Stimulated activated CD4-positive, alpha-beta T cell treated with anti-CD3 and anti-CD28 coated beads, Interleukin-1b, Interleukin-23, amount 100 ng/mL, for 48 hours (primary cell): ENCODE data around the gene ANKH.
"Not testable (repeated sequence)": the region's sequence is repeated elsewhere in the genome, so short reads cannot be mapped to it uniquely, and the experiment has no call there.

Experiments
- DNase-seq: peaks from one replicate; pipeline ENCODE4 v3.0.0-alpha.2; 2020

The ANKH gene

DNA sequence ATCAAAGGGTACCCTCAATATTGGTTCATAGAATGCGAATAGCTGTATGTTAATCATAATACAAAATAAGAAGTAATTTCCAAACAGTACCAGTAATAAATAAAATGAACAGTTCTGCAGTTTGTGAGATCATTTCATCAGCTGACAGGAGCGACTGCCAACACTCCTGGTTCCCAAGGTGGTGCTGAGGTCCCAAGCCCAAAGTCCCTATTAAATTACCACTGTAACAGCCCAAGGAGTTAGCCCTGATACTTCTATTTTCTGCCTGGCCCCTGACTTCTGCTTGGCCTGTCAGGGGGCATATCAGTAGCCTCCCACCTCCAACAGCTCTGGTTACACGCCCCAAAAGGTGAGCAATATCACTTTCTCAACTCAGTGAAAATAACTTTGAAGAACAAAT is 47.1 kb downstream of the ANKH start:
- DNase-seq: no peak

DNA sequence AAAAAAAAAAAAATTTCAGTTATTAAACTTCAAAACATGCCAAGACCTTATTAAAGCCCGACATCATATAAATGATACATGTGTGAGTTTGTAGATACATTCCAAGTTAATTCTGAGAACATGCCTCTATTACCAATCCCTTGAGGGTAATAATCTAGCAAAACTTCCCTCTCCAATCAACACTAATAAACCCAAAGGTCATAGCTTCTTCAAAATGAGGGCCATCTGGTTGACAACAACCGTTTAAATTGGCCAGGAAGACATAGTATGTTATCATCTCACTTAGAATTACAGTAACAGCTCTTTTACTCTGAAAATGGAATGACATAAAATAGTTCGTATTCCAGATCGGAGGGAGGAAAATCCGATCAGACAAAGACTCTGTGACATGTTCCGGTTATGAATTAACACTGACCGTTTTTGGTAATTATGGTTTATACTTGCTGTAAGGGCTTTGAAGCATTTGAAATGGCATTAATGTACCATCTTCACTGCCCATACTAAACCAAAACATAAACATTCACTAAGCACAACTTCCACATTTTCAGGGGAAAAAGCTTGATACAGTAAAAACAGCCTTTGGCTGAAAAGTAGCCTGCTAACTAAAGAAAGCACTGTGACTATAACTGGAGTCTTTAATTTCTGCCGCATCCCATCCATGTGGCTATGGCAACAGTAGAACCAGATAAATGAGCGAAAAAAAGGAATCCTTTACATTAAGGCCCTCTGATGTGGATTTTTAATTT is 50.3 kb downstream of the ANKH start:
- no peak for DNase-seq

GRCh38 chr5:14818931-14819790 is 52.4 kb downstream of the ANKH start:
- no peak for DNase-seq

- DNase-seq: not testable (repeated sequence)
These were observed 53.8 kb downstream of the ANKH start for GRCh38 chr5:14817762-14818136.

DNA sequence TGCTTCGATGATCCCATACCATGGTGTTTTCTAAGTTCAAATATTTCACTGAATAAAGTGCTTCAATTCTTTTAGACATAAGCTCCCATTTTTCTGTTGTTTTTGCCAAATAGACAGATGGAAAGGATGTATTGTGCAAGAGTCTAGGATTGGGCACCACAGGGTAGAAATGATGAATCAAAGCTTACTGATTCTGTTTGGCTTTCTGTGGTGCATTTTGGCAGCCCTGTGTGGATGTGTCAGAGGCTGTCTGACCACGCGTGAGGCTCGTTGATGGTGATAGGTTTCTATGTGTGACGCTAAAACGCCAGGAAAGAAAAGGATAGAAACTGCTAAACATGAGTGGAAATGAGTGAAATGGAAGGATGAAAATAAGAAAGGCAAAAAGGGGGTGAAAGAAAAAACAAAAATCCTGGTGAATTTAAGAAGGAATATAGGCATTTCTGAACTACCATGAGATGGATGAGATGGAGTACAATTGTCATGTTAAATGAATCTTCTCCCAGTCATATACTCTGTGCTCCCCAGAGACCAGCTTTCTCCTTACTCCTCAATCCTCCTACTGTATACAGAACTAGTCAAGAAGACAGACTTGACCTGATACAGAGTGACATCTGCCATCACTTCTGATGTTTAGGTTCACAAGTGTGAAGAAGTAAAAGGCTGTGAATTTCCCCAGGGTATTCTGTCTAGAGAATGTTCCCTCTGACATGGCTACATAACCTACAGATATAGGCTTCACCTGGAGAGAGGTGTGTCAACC is 54.4 kb downstream of the ANKH start:
- peak; percentile 77 for DNase-seq

GRCh38 chr5:14816374-14816998 is 55.1 kb downstream of the ANKH start:
- no peak for DNase-seq

GRCh38 chr5:14813747-14814146 is 57.8 kb downstream of the ANKH start:
- DNase-seq: no peak

DNA sequence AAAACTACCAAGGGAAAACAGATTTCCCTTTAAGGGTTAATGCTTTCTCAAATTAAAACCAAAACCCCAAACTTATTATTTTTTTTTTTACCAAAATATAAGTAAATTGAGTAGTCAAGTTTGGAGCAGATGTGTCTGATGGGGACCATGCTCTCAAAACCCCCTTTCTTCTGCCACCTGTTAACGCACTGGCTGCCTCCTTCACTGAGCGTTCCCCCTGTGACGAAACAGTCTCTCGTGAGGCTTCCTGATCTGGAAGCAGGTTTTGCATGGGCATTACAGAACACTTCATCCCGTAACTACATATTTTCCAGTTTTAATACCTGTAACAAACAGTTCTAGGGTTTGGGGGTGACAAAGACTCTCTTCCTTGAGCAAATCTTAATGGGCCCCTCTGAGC is 59.4 kb downstream of the ANKH start:
- DNase-seq: no peak

DNA sequence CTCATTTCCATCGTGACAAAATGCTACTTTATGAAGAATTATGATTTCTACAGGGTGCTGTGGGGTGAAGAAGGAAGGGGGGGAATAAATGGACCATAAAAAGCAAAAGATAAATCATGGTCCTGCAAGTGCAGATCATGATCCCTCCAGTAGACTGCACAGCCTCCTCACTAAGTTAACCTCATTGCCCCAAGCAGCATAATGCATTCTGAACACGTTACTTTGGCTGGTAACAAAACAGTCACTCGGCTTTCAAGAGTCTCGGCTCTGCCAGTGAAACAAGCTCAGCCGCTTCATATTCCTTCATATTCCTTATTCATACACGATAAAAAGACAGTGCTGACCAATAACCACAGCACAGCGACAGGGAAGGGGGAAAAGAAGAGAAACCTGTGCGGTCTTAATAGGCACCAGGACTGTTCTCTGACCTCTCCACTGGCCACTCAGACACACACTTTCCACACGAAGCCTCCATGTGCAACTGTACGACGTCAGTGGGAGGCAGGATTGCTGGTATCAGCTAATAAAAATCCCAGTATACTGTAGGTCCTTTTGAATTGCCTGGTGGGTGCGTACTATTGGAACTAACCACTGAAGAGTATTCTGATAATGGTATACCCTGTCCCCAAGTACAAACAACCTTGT is 60.5 kb downstream of the ANKH start:
- DNase-seq: no peak

- DNase-seq: no peak
These were observed 61.3 kb downstream of the ANKH start for GRCh38 chr5:14810282-14810681.

DNA sequence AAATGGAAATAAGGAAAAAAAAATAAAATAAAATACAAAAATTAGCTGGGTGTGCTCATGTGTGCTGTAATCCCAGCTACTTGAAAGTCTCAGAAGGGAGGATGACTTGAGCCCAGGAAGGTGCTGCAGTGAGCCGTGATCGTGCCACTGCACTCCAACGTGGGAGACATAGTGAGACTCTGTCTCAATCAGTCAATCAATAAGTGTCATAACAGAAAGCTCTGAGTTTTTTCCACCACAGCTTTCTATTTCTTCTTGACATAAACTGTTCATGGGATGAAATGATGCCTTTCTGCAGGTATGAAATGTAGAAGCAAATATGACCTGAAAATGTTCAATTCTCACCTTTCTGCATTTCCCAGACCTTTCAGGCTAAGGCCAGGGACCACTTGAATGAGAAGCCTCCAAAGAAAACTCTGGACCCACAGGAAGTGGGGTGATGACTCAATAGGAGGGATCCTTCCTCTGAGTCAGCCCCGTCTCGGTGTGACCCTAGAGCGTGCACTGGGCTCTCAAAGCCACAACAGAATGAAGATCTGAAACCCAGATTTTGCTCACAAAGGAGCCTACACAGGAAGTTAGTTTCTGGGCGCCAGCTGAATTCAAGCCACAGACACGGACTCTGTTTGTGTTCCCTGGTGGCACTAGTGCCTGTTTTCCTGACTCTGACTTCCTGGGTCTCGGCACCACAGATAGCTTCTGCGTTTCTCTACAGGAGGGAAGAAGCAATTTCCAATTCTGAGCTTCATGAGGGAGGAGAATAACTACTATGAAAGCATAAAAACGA is 62.0 kb downstream of the ANKH start:
- peak; percentile 84 for DNase-seq

GRCh38 chr5:14807471-14807870 is 64.1 kb downstream of the ANKH start:
- no peak for DNase-seq

- DNase-seq: no peak
These were observed 65.1 kb downstream of the ANKH start for GRCh38 chr5:14806456-14806855.

DNA sequence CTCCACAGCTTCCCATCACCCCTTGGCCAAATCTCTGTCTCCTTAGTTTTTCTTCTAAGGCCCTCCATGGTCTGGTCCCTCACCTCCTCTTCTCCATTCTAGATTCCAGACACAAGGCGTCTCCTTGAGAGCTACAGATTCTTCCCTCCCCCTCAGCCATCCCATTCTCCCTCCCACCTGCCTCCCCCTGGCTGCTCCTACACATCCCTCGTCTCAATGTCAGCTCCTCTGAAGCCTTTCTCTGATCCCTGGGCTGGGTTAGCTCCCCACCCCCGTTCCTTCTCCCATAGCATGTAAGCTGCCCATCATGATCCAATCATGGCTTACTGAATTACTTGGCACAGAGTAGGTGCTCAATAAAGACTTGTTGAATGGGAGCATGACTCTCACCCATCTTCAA is 69.0 kb downstream of the ANKH start:
- no peak for DNase-seq

DNA sequence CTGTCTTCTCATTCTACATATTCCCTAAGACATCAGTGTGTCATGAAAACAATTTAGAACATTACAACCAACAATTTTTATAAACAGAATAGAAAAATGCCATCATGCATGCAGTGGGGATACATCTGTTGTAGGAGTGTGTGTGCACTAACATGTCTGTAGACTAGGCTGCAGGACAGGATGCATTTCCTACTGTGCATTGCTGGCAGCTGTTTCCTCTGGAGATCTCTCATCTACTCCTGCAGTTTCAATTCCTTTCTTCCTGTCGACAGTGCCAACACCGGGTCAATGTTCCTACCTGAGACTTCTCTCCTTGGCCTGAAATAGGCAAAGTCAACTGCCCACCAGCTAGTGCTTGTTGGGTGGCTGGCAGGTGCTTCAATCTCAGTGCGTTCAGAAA is 69.8 kb downstream of the ANKH start:
- no peak for DNase-seq

- DNase-seq: not testable (repeated sequence)
These were observed 74.2 kb downstream of the ANKH start for GRCh38 chr5:14797385-14797784.

GRCh38 chr5:14794583-14795230 is 76.9 kb downstream of the ANKH start:
- DNase-seq: no peak

DNA sequence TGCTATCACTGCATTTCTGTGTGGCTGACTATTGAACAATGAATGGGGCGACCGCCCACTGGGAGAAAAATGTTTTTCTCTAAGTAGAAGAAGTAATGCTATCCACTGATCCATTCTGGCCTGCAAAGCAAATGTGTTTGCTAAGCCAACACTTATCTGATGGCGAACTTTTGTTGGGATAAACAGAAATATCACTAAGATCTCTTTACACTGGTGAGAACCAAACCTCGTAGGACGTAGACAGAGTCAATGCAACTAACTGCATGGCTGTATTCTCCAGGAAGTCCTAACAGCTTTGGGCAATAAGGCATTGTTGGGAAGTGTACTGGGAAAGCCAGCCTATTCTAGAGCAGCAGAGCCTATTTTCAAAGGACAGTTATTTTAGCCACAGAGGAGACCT is 77.7 kb downstream of the ANKH start:
- DNase-seq: no peak

GRCh38 chr5:14790911-14791310 is 80.7 kb downstream of the ANKH start:
- DNase-seq: no peak

DNA sequence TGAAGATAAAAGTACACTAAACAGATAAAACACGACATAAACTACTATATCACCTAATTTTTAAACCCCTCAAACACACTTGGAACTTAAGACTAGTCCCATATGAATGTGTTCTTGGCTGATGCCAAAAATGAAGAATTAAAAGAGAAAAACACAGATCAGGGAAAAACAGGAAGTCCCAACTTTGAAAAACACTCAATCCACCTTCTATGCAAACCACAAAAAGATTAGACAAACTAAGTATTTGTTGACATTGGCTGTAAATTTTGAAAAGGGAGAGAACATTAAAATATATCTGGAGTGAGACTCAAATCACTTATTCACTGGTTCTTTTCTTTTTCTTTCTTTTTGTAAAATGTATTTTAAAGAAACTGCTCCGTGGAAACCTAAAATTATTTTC is 81.4 kb downstream of the ANKH start:
- no peak for DNase-seq
